SK-N-MC (cell line): ENCODE measurements around the gene SNX20.

ENCODE experiments used
- EZH2 ChIP-seq: fragments of 200-600 bp; sonication (generic); IDR thresholded peaks from one replicate; pipeline ENCODE4 v1.6.1; 2017; ENCODE audit warnings: antibody characterized with exemption
- FOXP2 ChIP-seq: optimal IDR thresholded peaks from 2 replicates; pipeline ENCODE3; 2011; ENCODE audit warnings: mild to moderate bottlenecking, moderate library complexity; ENCODE audit not compliant: insufficient read depth; ENCODE audit errors: extremely low read length, control extremely low read depth
- POLR2AphosphoS5 ChIP-seq: IDR thresholded peaks from 2 replicates; pipeline ENCODE4 v1.6.1; 2012; ENCODE audit warnings: mild to moderate bottlenecking, low read depth, low read length, borderline replicate concordance

DNA sequence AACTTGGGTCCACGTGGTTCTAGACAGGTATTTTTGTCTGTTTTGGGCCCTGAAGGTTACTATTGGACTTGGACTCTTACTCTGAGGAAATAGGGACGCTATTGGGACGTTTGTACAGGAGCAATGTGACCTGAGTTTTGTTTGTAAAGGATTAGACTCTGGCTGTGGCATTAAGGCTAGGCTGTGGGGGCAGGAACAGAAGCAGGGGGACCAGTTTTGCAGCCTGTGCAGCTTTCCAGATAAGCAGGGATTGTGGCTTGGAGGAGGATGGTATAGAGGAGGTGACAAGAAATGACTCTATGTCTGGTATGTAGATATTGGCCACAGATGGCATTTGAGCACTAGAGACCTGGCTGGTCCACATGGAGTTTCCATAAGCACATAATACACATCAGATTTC, 25.1 kb upstream of the SNX20 start:
- no peak for TF ChIP-seq POLR2AphosphoS5
- TF ChIP-seq EZH2: no peak
- TF ChIP-seq FOXP2: no peak
